K562 (cell line): ENCODE results near the gene FKBP7. TPM values are rescaled to one million over a fixed set of nuclear protein-coding genes. Genes with fewer than 3 reads are reported as not detected.
A peak's percentile ranks its signal among the peaks of the same experiment; 100 is the strongest.

Source experiments
- ATF4 ChIP-seq: fragments of 450-650 bp; formaldehyde crosslinking; IDR thresholded peaks from 2 replicates; pipeline ENCODE4 v1.4.0; 2022; ENCODE audit warnings: mild to moderate bottlenecking, moderate library complexity
- MEF2D ChIP-seq: conservative IDR thresholded peaks from 2 replicates; pipeline ENCODE4 v1.6.1; 2016; ENCODE audit warnings: low read depth, missing genetic modification characterization, missing compliant biosample characterization
- NCOA1 ChIP-seq: fragments of 450-650 bp; IDR thresholded peaks from 2 replicates; pipeline ENCODE4 v1.6.1; 2016; ENCODE audit warnings: low read depth
- NFE2L1 ChIP-seq: fragments of 450-650 bp; IDR thresholded peaks from 2 replicates; pipeline ENCODE4 v1.6.1; 2016; ENCODE audit warnings: missing genetic modification characterization, low read depth, mild to moderate bottlenecking, missing compliant biosample characterization, moderate library complexity, borderline replicate concordance
- PHB ChIP-seq: fragments of 250-450 bp; sonication (Bioruptor Pico); IDR thresholded peaks from 2 replicates; pipeline ENCODE4 v1.5.0; 2021
- RBM14 ChIP-seq: fragments of 200-400 bp; formaldehyde crosslinking; IDR thresholded peaks from 2 replicates; pipeline ENCODE4 v1.6.1; 2018; ENCODE audit warnings: low read depth, mild to moderate bottlenecking, low read length, moderate library complexity, borderline replicate concordance; ENCODE audit not compliant: insufficient read depth
- RREB1 ChIP-seq: fragments of 250-450 bp; sonication (Bioruptor Pico); IDR thresholded peaks from 2 replicates; pipeline ENCODE4 v1.4.0; 2020
- TAF7 ChIP-seq: fragments of 450-650 bp; IDR thresholded peaks from 2 replicates; pipeline ENCODE4 v1.6.1; 2016; ENCODE audit warnings: missing genetic modification characterization, missing compliant biosample characterization
- UBTF ChIP-seq, 2 experiments: IDR thresholded peaks; 2 replicates each; pipeline ENCODE4 v1.6.1; 2012; ENCODE audit warnings: improper control_type of control experiment in 2 of 2, low read depth in 2 of 2, low read length in 2 of 2, borderline replicate concordance in 1 of 2
- ZBTB7A ChIP-seq: IDR thresholded peaks from 2 replicates; pipeline ENCODE4 v1.6.1; 2011; ENCODE audit warnings: low read depth, mild to moderate bottlenecking, low read length, moderate library complexity, borderline replicate concordance; ENCODE audit not compliant: control insufficient read depth
- ZNF24 ChIP-seq: fragments of 450-650 bp; IDR thresholded peaks from 2 replicates; pipeline ENCODE4 v1.6.1; 2016
- ZNF518B ChIP-seq: fragments of 250-450 bp; sonication (Bioruptor Pico); IDR thresholded peaks from 2 replicates; pipeline ENCODE4 v1.5.0; 2021; ENCODE audit warnings: mild to moderate bottlenecking, moderate library complexity
- polyA plus RNA-seq, 8 experiments: library from polyadenylated mRNA; depleted of rRNA in 4 of 8; stranded (reverse) in 5 of 8; unstranded in 3 of 8; fragments of >200 nt; fragmentation: Nextera tagmentation in 2 of 8; fragmentation: Illumina TruSeq in 1 of 8; extraction: Ambion mirVana in 2 of 8; extraction: Trizol in 1 of 8; gene quantifications; 2 replicates each; pipeline versions ENCODE4 v1.2.1 to v1.2.3, GENCODE V29; 2011 to 2014; ENCODE audit warnings: inconsistent platforms in 1 of 8, missing spikeins in 1 of 8
- total RNA-seq, 7 experiments: library from RNA; depleted of rRNA in 6 of 7; stranded (reverse); fragments of >200 nt in 6 of 7; fragmentation: Illumina TruSeq in 2 of 7; extraction: Trizol in 2 of 7; gene quantifications; 2 replicates each; pipeline versions ENCODE4 v1.2.1 to v1.2.3, GENCODE V29; 2011 to 2021; ENCODE audit warnings: low replicate concordance in 1 of 7

The FKBP7 gene
- total and polyA plus RNA-seq, 9 of the 15 experiments (the other 6 are each of a cell fraction or from before 2014, with no cell fraction given) = 6.1 to 23.2 (median 19.0) TPM

- TF ChIP-seq UBTF (IDR thresholded peaks at IDR 0.05; ENCODE audit: borderline replicate concordance in 1 of 2, low read depth in 2 of 2, low read length in 2 of 2) (peak in 1 of 2 experiments; percentile 62; a peak in 2 of 4 replicates), MEF2D (tag) (no peak), RREB1 (CRISPR knock-in tag) (peak; percentile 88; the same call in 1 of the 2 replicates), ZBTB7A (peak; percentile 99), TAF7 (tag) (peak; percentile 38; the same call in 1 of the 2 replicates), NFE2L1 (tag) (no peak), NCOA1 (no peak), PHB (0 out of 2 replicates have a peak, but pooled peaks have one; percentile 86), ATF4 (CRISPR knock-in tag) (no peak), RBM14 (no peak), ZNF518B (no peak), ZNF24 (no peak)
Measured at GRCh38 chr2:178450774-178451525, 27.4 kb downstream of the FKBP7 start, which contains the start of the genes PJVK and PRKRA (continued).
